Measurements from ENCODE around the gene HS6ST2.

GRCh38 chrX:132671229-132671641 is 287.2 kb downstream of the HS6ST2 start:
- TF ChIP-seq CTCF (IDR thresholded peaks at IDR 0.05; ENCODE audit: low read length) (no peak), EZH2 (optimal IDR thresholded peaks at IDR 0.05; ENCODE audit: low read depth, low read length) (no peak)

Data from MM.1S (cell line).